Suppressor macrophage (primary cell): ENCODE results near the gene LRMDA.
A peak's percentile ranks its signal among the peaks of the same experiment; 100 is the strongest.

Experiments used
- DNase-seq, 4 experiments: peaks; one replicate each; pipeline ENCODE4 v3.0.0-alpha.2; 2020 to 2022

The LRMDA gene

DNA sequence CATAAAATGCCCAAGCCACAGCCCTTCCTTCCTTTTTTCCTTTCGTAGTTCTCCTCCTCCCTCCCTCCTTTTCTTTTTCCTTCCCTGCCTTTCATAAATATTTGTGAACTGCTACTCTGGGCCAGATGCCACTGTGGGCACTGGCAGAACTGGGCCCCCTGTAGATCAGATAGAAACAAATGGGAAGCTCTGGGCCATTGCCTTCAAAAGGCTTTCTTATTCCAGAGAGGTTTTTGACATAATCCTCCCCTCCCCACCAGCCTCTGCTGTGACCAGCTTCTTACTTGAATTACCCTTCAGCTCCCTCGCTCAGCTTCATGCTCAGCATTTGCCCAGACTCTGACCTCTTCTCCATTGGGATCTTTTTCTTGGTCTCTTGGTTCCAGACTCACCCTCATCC, 886.8 kb downstream of the LRMDA start:
- DNase-seq: peak in 2 of 4 experiments; percentile 9 to 23

DNA sequence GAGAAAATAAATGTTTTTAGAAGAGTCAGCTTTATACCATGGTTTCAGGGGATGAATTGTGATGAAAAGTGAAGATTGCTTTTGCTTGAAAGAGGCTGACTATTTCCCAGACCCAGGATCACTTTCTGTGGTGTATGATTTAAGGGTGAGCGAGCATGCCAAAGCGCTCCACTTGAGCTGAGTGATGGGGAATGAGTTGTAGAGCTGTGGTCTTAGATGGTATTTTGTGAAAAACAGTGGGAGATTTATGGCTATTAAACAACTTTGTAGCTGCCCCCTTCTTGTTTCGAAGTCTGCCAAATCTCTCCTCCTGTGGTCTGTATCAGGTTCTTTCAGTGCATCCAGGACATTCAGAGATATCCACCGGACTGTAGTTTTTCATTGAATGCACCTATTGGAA, 888.2 kb downstream of the LRMDA start:
- DNase-seq: no peak

DNA sequence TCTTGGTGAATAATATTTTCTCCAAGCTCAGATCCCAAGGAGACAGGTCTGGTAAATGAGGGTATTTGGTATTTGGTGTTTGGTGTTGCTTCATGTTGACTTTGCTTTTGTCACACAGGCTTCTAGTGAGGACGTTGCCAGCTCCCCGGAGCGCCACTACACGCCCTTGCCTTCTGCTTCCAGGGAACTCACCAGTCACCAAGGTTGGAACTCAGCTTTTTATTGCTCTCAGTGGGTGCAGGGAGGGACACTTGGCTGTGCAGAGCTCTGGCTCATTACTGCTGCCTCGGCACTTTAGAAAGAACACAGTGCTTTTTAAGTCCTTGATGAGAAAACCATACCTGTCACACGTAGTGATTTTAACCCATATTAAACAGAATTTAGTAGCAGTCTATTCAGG, 892.9 kb downstream of the LRMDA start:
- DNase-seq: no peak

DNA sequence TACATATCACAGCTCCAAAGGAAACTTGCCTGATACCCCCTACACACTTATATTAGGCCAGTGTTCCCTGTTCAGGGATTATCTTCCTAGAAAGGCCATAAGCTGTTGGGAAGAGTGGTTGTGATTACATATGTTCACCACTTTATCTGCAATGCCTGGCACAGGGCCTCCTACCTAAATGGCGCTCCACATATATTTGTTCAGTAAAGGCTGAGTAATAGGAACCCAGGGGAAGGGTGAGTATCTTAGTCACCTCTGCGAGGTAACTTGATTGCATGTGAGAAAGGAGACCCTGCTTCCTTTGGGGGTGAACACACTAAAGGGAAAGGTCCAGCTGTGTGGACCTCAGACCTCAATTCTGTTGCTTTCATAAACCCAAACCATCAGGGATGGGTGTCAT, 896.0 kb downstream of the LRMDA start:
- no peak for DNase-seq

DNA sequence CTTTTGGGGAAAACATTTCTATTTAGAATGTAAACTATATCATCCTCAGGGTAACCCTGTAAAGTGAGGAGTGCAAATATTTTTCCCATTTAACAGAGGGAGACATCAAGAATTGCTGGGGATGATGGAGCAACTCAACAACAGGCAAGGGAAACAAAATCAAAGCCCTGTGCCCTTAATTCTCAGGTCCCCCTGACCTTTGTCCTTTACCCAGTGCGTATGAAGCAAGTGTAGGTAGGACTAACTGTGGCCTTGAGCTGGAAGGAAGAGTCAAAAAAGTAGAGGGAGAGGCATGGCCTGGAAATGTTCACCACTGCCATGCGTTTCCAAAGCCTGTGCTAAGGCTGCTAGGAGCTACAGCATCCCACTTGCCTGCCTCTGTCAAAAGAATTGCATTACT, 896.9 kb downstream of the LRMDA start:
- no peak for DNase-seq

DNA sequence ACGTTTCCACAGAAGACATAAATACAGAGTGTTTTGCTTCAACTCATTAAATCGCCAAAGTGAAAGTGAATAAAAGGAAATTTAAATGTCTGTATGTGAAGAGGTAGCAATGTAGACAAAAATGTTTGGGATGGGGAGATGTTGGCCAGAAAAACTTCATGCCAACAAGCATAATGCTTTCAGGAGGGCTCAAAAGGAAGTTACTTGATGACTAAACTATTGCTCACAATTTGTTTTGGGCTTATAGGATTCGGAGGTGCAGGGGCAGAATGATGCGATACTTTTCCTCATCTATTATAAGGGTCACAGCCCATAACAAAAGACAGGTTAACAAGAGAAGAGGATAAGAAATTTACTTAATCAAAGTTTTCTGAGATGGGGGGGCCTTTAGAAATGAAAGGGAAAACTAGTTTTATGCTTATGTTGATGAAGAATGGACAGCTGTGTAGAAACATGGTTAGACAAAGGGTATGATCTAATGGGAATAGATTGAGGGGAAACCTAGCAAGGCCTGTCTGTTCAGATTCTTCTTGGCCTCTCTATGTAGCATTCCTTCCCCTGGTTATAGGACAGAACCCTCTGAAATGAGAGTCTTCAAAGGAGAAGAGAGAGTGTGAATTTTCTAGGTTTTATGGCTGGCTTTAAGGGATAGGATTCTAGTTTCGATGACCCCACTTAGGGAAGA, 898.6 kb downstream of the LRMDA start:
- DNase-seq: peak in 1 of 4 experiments; percentile 20

DNA sequence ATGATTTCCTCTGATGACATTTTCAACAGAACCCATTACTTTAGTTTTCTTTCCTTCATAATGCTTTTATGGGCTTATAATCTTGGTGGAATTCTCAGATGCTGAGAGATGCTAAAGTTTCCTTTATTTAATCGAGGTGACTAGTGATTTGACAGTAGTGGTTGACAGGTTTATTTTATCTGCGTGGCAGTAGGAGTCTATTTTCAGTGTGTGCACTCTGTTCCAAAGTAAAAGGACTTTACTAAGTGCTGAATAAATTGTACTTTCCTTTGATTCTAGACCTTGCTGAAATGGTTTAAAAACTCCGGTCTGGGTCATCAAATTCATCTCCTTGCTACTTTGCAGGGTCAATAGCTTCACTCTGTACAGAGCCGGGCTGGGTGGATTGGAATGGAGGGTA, 900.3 kb downstream of the LRMDA start:
- DNase-seq: no peak

DNA sequence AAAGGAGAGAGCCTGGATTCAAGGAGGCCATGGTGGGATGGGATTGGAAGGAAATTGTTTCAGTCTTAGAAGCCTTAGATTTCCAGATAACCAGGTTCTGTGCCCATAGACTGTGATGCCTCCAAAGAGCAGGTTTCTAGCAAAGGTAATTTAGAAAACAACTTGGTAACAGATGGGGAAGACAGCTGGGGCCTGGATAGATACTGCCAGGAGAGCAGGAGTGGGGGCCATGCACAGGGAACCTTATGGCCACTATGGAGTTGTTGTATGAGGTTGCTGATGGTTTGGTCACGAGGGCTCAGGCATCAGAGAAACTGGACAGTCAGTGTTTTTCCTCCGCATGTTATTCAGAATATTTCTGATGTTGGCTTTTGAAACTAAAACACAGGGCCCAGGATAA, 901.9 kb downstream of the LRMDA start:
- DNase-seq: no peak

DNA sequence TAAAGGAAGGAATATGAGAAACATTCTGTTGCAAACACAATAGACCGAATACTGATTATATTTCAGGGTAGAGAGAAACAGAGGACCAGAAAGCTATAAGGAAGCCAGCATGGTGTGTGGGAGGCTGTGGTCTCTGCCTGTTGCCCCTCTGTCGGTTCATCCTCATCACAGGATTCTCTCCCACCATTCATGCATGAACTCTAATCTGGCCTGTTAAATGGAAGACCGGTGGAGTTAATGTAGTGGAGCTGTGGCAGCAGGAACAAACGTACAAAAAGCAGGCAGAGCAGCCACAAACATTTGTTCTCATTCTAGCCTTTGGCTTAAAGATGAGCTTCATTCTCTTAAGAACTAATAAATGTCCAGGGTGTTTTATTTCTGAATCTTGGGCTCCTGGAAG, 902.4 kb downstream of the LRMDA start:
- DNase-seq: no peak

DNA sequence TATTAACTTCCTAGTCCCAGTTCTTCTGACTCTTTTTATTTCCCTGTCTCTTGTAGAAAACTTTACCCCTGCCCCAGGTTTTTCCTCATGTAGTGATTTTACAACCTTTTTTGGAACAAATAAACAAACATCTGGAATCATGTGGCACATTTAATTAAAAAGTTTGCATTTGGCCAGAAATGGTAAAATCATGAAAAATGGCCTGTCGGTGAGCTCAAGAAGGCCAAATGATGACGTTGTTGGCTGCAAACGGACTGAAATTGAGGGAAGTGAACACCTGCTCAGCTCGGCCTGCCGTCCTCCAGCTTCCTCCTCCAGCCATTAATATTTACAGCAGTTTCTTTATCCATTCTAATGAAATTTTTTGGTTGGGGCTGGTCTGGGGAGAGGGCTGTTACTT, 902.8 kb downstream of the LRMDA start:
- DNase-seq: no peak

DNA sequence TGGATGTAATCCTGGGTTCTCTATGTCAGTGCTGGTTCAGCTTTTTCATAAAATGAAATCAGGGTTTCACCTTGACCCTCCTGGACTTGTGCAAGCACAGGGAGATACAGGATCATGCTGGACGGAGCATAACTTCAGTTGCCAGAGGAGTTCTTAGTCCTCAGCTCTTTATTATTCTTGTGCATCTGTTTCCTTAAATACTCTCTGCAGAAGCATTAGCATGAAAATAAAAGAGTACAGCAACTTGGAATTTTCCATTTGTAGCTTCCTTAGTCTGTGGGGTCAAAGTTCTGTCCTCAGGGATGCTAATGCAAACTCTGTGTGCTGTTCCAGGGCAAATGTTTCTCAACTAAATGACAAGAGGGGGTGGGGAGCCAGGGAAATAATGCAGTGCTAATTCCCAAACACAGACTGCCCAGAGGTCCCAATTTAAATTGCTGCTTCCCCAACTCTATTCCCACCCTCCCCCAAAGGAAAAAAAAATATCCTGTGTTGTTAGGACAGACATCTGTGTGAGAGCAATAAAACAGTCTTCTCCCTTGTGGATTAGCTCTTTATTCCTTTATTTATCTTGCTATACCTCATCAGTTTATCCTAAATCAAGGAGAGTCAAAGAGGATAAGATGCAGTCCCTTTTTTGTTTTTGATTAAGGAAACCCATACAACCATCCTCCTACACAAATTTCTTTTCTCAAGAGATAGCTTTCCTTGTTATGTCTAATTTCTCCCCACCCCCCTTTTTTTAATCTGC, 905.0 kb downstream of the LRMDA start:
- no peak for DNase-seq

DNA sequence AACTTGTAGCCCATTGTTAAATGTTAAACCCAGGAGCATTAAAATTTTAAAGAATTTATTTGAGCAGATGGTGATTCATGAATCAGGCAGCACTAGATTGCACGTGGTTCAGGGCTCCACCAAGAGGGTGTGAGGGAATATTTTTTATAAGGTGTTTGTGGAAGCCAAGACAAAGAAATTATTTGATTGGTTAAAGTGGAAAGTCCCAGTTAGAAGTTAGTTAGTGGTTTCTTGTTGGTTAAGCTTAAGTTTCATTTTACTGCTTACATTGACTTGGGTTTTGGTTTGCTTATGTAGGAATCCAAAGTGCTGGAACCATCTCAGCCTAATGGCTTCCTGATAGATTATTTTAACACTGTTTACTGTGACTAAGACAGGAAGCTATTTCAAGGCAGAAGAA, 906.2 kb downstream of the LRMDA start:
- no peak for DNase-seq

DNA sequence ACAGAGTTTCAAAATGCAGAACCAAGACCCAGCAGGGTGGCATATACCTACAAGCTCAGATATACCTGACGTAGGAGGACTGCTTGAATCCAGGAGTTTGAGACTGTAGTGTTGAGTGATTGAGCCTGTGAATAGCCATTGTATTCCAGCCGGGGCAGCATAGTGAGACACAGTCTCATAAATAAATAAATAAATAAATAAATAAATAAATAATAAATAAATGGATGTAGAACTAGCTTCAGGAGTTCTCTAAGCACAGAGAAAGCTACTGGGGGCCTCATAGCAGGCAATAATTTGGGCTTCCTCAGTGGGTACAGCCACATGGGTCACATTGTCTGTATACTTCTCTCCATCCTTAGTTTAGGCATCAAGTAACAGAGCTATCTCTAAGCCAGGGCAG, 906.8 kb downstream of the LRMDA start:
- no peak for DNase-seq

DNA sequence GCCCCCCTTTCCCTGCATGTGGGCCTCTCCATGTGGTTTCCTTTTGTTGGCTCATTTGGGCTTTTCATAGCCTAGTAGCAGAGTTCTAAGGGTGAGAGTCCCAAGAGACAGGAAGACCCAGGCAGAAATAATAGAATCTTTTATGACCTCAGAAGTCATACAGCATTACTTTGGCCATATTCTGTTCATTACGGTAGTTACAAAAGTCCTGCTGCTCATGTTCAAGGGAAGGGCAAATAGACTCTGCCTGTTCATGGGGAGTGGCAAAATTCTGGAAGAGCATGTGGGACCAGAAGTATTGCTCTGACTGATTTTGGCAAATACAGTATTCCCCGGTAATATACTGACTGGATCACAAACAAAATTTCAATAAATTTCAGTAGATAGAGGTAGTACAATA, 910.3 kb downstream of the LRMDA start:
- DNase-seq: no peak

DNA sequence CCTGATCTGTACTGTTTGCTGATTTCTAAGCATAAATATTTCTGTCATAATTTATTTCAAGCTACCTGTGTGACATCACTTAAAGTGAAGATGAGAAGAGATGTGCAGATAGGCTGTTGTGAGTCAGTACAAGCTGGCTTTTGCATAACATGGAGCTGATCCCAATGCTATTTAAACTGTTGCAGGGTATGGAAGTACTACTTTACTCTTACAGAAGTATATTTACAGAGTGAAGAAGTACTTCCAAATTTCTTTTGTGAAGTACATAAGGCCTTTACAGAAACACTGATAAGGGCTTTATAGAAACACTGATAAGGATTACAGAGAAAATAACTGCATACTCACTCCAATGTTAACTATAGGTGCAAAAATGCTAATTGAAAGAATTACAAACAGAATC, 911.6 kb downstream of the LRMDA start:
- no peak for DNase-seq

DNA sequence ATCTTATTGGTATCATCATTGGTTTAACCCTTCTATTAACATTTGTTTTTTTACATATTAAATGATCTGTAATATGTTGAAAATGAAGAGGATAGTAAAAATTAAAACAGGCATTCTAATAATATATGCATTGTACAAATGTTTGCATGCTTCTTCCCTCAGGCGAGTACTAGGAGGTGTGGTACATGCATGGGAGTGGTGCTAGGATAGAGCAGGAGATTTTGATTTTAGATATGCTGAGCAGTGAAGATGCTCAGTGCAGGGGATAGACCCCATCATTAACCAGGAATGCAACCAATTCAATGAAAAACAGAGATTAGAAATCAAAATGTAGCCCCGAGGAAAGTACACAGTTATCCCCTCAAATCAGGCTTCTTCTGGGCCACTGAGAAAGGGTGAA, 916.4 kb downstream of the LRMDA start:
- DNase-seq: no peak

DNA sequence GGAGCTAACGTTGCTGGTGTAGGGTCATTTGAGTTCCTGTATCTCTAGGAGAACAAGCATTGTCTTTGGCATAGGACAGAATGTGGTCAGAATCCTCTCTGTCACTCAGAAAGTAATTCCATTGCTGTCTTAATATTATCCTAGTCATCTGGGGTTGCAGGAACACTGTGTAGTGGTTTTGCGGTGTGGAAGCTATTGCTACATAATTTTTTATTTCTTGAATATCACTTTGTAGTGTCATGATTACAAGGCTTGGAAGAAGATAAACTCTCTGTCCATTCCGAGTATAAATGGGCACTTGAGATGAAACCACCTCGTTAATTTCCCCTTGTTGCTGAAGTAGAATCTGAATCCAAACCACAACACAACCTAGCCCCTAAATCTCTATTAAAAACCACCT, 919.2 kb downstream of the LRMDA start:
- DNase-seq: no peak

DNA sequence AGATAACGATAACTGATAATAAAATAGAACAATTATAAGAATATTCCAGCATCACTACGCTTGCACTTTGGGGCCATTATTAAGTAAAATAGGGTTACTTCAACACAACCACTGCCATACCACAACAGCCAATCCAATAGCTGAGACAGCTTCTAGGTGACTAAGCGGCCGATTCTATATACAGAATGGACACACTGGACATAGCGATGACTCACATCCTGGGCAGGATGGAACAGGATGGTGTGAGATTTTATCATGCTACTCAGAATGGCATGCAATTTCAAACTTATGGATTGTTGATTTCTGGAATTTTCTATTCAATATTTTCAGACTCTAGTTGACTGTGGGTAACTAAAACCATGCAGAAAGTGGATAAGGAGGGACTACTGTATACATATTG, 920.9 kb downstream of the LRMDA start:
- peak; percentile 21 to 65 (median 47) for DNase-seq

DNA sequence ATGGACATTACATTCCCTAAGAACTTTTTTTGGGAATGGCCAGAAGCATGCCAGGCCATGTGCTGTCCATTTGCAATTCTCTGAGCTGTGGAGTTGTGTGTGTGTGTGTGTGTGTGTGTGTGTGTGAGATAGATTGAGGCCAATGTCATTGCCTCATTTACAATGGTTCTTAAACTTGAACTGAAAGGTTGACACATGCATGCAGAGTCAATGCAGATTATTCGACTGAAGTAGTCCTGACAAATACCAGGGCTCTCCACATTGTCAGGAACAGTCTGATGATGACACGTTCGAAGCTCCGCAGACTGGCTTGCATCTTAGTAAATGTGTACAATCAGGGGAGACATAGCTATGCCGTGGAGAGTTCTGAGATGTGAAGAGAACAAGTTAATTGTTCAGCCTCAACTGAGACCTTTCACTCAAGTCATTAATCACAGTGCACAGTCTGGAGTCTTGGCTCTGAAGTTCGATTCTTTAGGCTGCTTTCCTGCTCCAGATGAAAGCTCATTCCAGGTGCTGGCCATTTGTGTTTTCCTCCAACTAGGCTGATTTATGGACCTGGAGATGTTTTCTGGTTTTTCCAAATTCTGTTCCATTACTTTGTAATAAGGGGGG, 921.9 kb downstream of the LRMDA start:
- no peak for DNase-seq

DNA sequence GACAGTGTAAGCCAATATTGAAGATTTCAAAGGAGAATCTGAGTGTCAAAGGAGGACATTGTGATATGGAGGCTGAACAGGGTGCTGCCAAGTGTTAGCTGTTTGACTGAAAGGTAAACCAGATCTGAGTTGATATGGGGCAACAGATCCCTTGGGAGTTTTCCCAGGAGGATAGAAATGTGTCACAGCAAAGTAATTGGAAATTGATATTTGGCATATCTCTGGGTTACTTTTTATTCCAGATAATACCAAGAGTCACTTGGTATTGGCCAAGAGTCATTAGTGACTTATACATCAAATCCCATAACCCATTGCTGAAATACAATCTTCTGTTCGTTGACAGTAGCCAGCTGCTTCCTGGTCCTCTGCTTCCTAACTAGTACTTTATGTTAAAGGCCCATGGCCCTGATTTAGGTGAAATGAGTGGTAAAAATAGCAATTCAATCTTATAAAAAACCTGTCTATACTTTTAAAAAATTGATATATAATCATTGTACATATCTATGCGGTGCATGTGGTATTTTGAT, 922.9 kb downstream of the LRMDA start:
- no peak for DNase-seq

DNA sequence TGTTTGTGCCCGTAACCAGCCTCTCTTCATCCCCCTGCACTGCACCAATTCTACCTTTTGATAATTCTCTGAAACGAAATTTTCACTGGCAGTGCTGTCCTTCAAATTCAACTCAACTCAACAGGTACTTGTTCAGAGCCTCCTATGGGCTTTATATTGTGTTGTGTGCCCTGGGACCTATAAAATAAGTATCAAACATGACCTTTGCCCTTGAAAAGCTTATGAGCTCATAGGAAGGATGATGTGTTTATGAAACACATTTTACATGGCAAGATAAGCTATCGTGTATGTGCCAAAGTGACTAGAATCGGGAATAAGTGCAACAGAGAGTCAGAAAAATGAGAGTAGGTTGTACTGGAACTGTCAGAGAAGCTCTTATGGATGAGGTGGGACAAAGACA, 923.5 kb downstream of the LRMDA start:
- no peak for DNase-seq

DNA sequence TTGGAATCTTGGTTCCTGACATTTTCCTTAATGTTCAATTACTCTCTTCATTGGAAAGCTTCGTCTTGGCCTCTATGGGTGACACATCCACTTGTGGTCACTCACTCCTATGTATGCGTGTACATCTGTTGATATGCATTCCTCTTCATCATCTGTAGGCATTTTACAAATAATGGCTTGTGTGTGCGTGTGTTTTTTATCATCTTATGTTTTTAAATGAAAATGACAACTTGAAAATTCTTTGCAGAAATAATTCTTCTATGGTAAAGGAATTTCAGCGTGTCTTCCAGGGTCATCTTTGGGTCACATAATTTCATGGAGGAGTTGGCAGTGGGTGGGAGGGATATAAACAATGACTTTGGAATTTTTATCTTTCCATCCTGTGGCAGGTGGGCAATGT, 925.1 kb downstream of the LRMDA start:
- no peak for DNase-seq

DNA sequence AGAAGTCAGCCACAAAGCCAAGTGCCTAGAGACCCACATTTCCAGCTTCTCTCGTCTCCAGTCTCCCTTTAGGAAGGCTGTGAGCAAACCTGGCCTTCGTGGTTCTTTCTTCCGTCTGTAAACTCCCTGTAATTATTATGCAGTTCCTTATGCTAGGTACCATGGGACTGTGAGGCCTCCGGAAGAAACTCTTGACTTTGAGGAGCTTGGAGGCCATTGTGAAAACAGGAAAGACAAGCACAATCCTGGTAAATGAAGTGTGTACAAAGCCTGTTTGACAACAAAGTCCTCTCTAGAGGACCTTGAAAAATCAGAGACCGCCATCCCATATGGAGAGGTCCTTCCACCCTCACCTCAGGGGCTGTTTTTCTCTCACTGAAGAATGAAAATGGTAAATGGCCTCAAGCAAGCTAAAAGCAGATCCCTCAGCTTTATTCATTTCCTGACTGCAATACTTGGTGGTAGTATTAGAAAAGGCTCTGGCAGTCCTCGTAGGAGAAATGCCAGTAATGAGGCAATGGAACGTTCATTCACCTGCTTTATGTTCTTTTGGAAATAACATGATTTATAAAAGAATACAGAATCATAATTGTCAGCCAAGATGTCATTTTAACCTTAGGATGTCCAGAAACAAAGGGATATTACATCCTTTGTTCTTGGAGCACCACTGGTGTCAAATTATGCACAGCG, 926.4 kb downstream of the LRMDA start:
- DNase-seq: no peak
